HepG2 (cell line): ENCODE measurements around the gene PDPK1. TPM values are rescaled to one million over a fixed set of nuclear protein-coding genes. Genes with fewer than 3 reads are reported as not detected.

ENCODE experiments used
- ATAC-seq: fragments of 200-7000 bp; cut with Tn5 transposase; 3 replicates; pipeline ENCODE4 v1.9.1; 2020; ENCODE audit warnings: mild to moderate bottlenecking, moderate library complexity
- BruUV-seq: library from RNA; stranded (reverse); fragments of 400-500 nt; replicated peaks from 2 replicates; lab custom pipeline; 2021; lab: Mats Ljungman, UMichigan
- CTCF ChIA-PET: fragments of 300-600 bp; formaldehyde crosslinking; extraction: SDS; loops from one replicate; lab custom pipeline; 2021; ENCODE audit warnings: low total read pairs, inconsistent platforms, low intra/inter-chr PET ratio; lab: Yijun Ruan, JAX
- POLR2A ChIA-PET: fragments of 350-600 bp; sonication (Branson Sonifier 250); formaldehyde crosslinking; loops from one replicate; lab custom pipeline; 2020; ENCODE audit warnings: antibody characterized with exemption, inconsistent platforms; lab: Yijun Ruan, JAX
- DNase-seq: peaks from one replicate; pipeline ENCODE4 v3.0.0-alpha.2; 2015; ENCODE audit warnings: low spot score
- FAIRE-seq: peaks from 3 replicates; lab custom pipeline; 2011; peaks lifted over from hg19 to GRCh38; lab: Jason Lieb, UNC
- H2AFZ ChIP-seq: one replicate; pipeline ENCODE4 v1.6.1; 2011; ENCODE audit warnings: low read length, inconsistent platforms
- H3K27ac ChIP-seq: fragments of 300-600 bp; 3 replicates; pipeline ENCODE4 v1.8.0; 2011; ENCODE audit warnings: mixed run types, mild to moderate bottlenecking, mixed read lengths, low read length, inconsistent platforms; ENCODE audit not compliant: insufficient read depth; ENCODE audit errors: extremely low read length
- H3K27me3 ChIP-seq, 2 experiments: fragments of 200-600 bp in 1 of 2; 2 replicates in 1 of 2; 3 replicates in 1 of 2; pipeline versions ENCODE4 v1.6.0 to v1.8.0; 2011; ENCODE audit warnings: low read length in 2 of 2, mild to moderate bottlenecking in 2 of 2, moderate library complexity in 2 of 2, inconsistent platforms in 1 of 2; ENCODE audit not compliant: insufficient read depth in 2 of 2, control insufficient read depth in 1 of 2
- H3K36me3 ChIP-seq, 2 experiments: fragments of 200-600 bp in 1 of 2; replicated peaks in 1 of 2; 2 replicates in 1 of 2; 3 replicates in 1 of 2; pipeline versions ENCODE4 v1.5.1 to v1.8.0; 2011; ENCODE audit warnings: low read length in 2 of 2, inconsistent platforms in 1 of 2; ENCODE audit not compliant: insufficient read depth in 2 of 2, control insufficient read depth in 1 of 2
- H3K4me1 ChIP-seq: 2 replicates; pipeline ENCODE4 v1.5.1; 2012; ENCODE audit warnings: low read length, inconsistent platforms; ENCODE audit not compliant: insufficient read depth
- H3K4me2 ChIP-seq: 2 replicates; pipeline ENCODE4 v1.6.0; 2011; ENCODE audit warnings: low read depth, low read length, inconsistent platforms
- H3K4me3 ChIP-seq, 3 experiments: fragments of 200-600 bp in 1 of 3; sonication (generic), shearing (Covaris generic) in 1 of 3; replicated peaks in 1 of 3; 2 replicates each; pipeline ENCODE4 v1.5.1; 2011 to 2016; ENCODE audit warnings: low read length in 3 of 3, inconsistent platforms in 2 of 3, low read depth in 2 of 3, mild to moderate bottlenecking in 2 of 3, control low read depth in 1 of 3, mixed read lengths in 1 of 3; ENCODE audit not compliant: insufficient read depth in 1 of 3
- H3K79me2 ChIP-seq: one replicate; pipeline ENCODE4 v1.6.1; 2011; ENCODE audit warnings: low read length, inconsistent platforms; ENCODE audit not compliant: insufficient read depth
- H3K9ac ChIP-seq: 2 replicates; pipeline ENCODE4 v1.6.0; 2011; ENCODE audit warnings: mild to moderate bottlenecking, low read depth, low read length, inconsistent platforms; ENCODE audit not compliant: insufficient read depth
- H3K9me3 ChIP-seq: 2 replicates; pipeline ENCODE4 v1.5.1; 2012; ENCODE audit warnings: mild to moderate bottlenecking, low read length
- H4K20me1 ChIP-seq: 2 replicates; pipeline ENCODE4 v1.6.0; 2011; ENCODE audit warnings: inconsistent platforms, mild to moderate bottlenecking, low read length, moderate library complexity; ENCODE audit not compliant: insufficient read depth
- AGO2 ChIP-seq: fragments of 200-400 bp; formaldehyde crosslinking; optimal IDR thresholded peaks from 2 replicates; pipeline ENCODE3; 2017; ENCODE audit warnings: mild to moderate bottlenecking, low read depth, low read length, moderate library complexity
- AKAP8 ChIP-seq: sonication (generic); formaldehyde crosslinking; IDR thresholded peaks from 2 replicates; pipeline ENCODE4 v1.5.1; 2020; ENCODE audit warnings: mild to moderate bottlenecking, missing genetic modification reagents
- GABPB1 ChIP-seq: IDR thresholded peaks from 2 replicates; pipeline ENCODE4 v1.6.1; 2016; ENCODE audit warnings: mild to moderate bottlenecking, missing genetic modification reagents, moderate library complexity, missing compliant biosample characterization
- HDAC2 ChIP-seq: sonication (generic); formaldehyde crosslinking; IDR thresholded peaks from 2 replicates; pipeline ENCODE4 v1.4.0; 2020; ENCODE audit warnings: missing genetic modification reagents
- MIER2 ChIP-seq: IDR thresholded peaks from 2 replicates; pipeline ENCODE4 v1.6.1; 2016; ENCODE audit warnings: missing biosample characterization, missing genetic modification reagents
- PHF8 ChIP-seq: sonication (generic); formaldehyde crosslinking; IDR thresholded peaks from 2 replicates; pipeline ENCODE4 v1.5.0; 2020; ENCODE audit warnings: missing genetic modification reagents
- PRPF4 ChIP-seq: fragments of 200-400 bp; formaldehyde crosslinking; IDR thresholded peaks from 2 replicates; pipeline ENCODE4 v1.6.1; 2016; ENCODE audit warnings: low read length, low read depth; ENCODE audit not compliant: poor library complexity, severe bottlenecking
- RBFOX2 ChIP-seq: fragments of 200-400 bp; formaldehyde crosslinking; IDR thresholded peaks from 2 replicates; pipeline ENCODE4 v1.6.1; 2017; ENCODE audit warnings: low read depth, mild to moderate bottlenecking, low read length
- TBX3 ChIP-seq: fragments of 450-650 bp; IDR thresholded peaks from 2 replicates; pipeline ENCODE4 v1.6.1; 2017; ENCODE audit warnings: antibody characterized with exemption, mild to moderate bottlenecking, inconsistent platforms, borderline replicate concordance
- ZBTB38 ChIP-seq: sonication (generic); formaldehyde crosslinking; IDR thresholded peaks from 2 replicates; pipeline ENCODE4 v1.5.1; 2020; ENCODE audit warnings: mild to moderate bottlenecking, missing genetic modification reagents
- ZNF564 ChIP-seq: sonication (generic); formaldehyde crosslinking; IDR thresholded peaks from 2 replicates; pipeline ENCODE4 v1.8.1; 2023; ENCODE audit warnings: mild to moderate bottlenecking, missing genetic modification reagents
- WGBS: methylation state at CpG from one replicate; pipeline ENCODE4 v1.1.6; 2017; ENCODE audit warnings: low lambda C conversion rate; 5-methylcytosine and 5-hydroxymethylcytosine counted together
- in situ Hi-C: cut with HindIII; loops from 2 replicates; pipeline ENCODE4 v1.10.0; 2017; ENCODE audit warnings: low pct_unique_long_range_greater_than_20kb; ENCODE audit not compliant: extremely low pct_ligation_motif_present
- intact Hi-C: fragments of 100-400 bp; cut with micrococcal nuclease; formaldehyde crosslinking; loops from one replicate; pipeline ENCODE4 v1.10.0; 2022; ENCODE audit not compliant: unreplicated experiment
- polyA plus RNA-seq, 8 experiments: library from polyadenylated mRNA; depleted of rRNA in 3 of 8; stranded (reverse) in 7 of 8; unstranded in 1 of 8; fragments of >200 nt; fragmentation: Illumina TruSeq in 4 of 8; extraction: Trizol in 4 of 8; gene quantifications; 2 replicates each; pipeline versions ENCODE4 v1.2.1 to v1.2.3, GENCODE V29; 2011 to 2016; ENCODE audit warnings: low read depth in 4 of 8, missing spikeins in 1 of 8, mixed read lengths in 1 of 8; ENCODE audit not compliant: insufficient read depth in 1 of 8
- total RNA-seq, 5 experiments: library from RNA; depleted of rRNA; stranded (reverse); fragments of >200 nt; fragmentation: Illumina TruSeq; extraction: Trizol; gene quantifications; 2 replicates each; pipeline ENCODE4 v1.2.3, GENCODE V29; 2016; ENCODE audit warnings: low read depth in 1 of 5
- TF ChIP-seq, protein P1 (sequence below): IDR thresholded peaks from 2 replicates; pipeline ENCODE4 v1.6.1; 2018; ENCODE audit warnings: missing genetic modification reagents
- TF ChIP-seq, protein P2 (sequence below): sonication (generic); formaldehyde crosslinking; IDR thresholded peaks from 2 replicates; pipeline ENCODE4 v1.4.0; 2020; ENCODE audit warnings: low read depth, mild to moderate bottlenecking, missing genetic modification reagents
- TF ChIP-seq, protein P3 (sequence below): sonication (generic); formaldehyde crosslinking; IDR thresholded peaks from 2 replicates; pipeline ENCODE4 v1.9.0; 2022; ENCODE audit warnings: missing genetic modification reagents, mild to moderate bottlenecking, borderline replicate concordance
- TF ChIP-seq, protein P4 (sequence below): sonication (generic); formaldehyde crosslinking; IDR thresholded peaks from 2 replicates; pipeline ENCODE4 v1.4.0; 2020; ENCODE audit warnings: missing genetic modification reagents

PDPK1 gene
- total and polyA plus RNA-seq, 2 of the 13 experiments (the other 11 are each of a cell fraction or from before 2014, with no cell fraction given), result 59.6 to 129 TPM

DNA sequence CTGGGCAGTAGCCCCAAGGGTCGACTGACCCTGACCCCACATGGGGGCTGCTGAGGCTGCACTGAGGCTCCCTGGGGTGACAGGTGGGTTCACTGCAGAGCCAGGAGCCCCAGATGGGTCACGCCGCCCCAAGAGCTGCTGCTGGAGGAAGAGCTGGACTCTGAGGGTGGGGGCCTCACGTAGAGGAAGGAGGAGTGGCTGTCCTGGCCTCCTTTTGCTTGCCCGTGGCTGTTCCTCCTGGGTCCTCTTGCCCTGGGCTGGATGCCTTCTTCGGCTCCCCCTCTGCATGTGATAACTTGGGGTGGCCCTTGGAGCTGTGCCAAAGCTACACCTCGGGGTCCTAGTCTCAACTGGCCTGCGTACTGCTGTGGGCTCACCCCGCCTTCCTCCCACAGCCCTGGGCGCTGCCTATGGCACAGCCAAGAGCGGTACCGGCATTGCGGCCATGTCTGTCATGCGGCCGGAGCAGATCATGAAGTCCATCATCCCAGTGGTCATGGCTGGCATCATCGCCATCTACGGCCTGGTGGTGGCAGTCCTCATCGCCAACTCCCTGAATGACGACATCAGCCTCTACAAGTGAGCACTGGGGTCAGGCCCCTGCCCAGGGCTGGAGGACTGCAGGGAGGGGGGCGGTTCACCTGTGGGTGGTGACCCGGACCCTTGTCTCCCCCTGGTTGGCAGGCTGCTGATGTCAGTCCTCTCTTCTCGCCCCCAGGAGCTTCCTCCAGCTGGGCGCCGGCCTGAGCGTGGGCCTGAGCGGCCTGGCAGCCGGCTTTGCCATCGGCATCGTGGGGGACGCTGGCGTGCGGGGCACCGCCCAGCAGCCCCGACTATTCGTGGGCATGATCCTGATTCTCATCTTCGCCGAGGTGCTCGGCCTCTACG, 18.8 kb upstream of the PDPK1 start:
- no peak overlapping the region for H3K27ac ChIP-seq
- no peak overlapping the region for H3K9ac ChIP-seq
- H3K36me3 ChIP-seq, result peaks cover 4 to 21% of the 10 kb centered on the region in 2 experiments; a peak in 4 of 5 replicates
- ChIA-PET POLR2A (interaction anchor here (1.8 to 2.2 kb wide), 2 partner anchors 12 to 18 kb away, joined by 10 to 12 read pairs; partner anchors contain the start of genes CEMP1 and PDPK1), CTCF (no interaction called here)
- in situ Hi-C loops (no loop called here), intact Hi-C loops (no loop called here)
- DNase-seq (no peak), FAIRE-seq (no peak), ATAC-seq (no peak)
- H3K9me3 ChIP-seq, result no peaks in the 10 kb centered on the region
- peaks cover 52% of the 10 kb centered on the region for H4K20me1 ChIP-seq
- H3K4me1 ChIP-seq, result peaks cover 79% of the 10 kb centered on the region
- no TSS peak for BruUV-seq
- no peaks in the 10 kb centered on the region; a peak in 1 of 5 replicates for H3K27me3 ChIP-seq
- 95% methylated on average over 17 of the region's 39 CpGs for WGBS
- no peak overlapping the region for H3K4me2 ChIP-seq
- peaks cover 71% of the 10 kb centered on the region for H3K79me2 ChIP-seq
- no peak overlapping the region for H2AFZ ChIP-seq
- H3K4me3 ChIP-seq, result no peak overlapping the region
- TF ChIP-seq PHF8 (CRISPR knock-in tag) (no peak), ZBTB38 (0 out of 2 replicates have a peak, but pooled peaks have one; percentile 36), RBFOX2 (peak; percentile 62), AGO2 (peak; percentile 39), GABPB1 (CRISPR knock-in tag) (0 out of 2 replicates have a peak, but pooled peaks have one; percentile 21), AKAP8 (CRISPR knock-in tag) (0 out of 2 replicates have a peak, but pooled peaks have one; percentile 18), TBX3 (no peak), ZNF564 (CRISPR knock-in tag) (no peak), HDAC2 (CRISPR knock-in tag) (no peak), MIER2 (CRISPR knock-in tag) (no peak), PRPF4 (peak; percentile 22)
- TF ChIP-seq, protein P1, sequence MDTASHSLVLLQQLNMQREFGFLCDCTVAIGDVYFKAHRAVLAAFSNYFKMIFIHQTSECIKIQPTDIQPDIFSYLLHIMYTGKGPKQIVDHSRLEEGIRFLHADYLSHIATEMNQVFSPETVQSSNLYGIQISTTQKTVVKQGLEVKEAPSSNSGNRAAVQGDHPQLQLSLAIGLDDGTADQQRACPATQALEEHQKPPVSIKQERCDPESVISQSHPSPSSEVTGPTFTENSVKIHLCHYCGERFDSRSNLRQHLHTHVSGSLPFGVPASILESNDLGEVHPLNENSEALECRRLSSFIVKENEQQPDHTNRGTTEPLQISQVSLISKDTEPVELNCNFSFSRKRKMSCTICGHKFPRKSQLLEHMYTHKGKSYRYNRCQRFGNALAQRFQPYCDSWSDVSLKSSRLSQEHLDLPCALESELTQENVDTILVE, result no peak
- TF ChIP-seq, protein P2, sequence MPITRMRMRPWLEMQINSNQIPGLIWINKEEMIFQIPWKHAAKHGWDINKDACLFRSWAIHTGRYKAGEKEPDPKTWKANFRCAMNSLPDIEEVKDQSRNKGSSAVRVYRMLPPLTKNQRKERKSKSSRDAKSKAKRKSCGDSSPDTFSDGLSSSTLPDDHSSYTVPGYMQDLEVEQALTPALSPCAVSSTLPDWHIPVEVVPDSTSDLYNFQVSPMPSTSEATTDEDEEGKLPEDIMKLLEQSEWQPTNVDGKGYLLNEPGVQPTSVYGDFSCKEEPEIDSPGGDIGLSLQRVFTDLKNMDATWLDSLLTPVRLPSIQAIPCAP (CRISPR knock-in tag), result no peak
- TF ChIP-seq, protein P3, sequence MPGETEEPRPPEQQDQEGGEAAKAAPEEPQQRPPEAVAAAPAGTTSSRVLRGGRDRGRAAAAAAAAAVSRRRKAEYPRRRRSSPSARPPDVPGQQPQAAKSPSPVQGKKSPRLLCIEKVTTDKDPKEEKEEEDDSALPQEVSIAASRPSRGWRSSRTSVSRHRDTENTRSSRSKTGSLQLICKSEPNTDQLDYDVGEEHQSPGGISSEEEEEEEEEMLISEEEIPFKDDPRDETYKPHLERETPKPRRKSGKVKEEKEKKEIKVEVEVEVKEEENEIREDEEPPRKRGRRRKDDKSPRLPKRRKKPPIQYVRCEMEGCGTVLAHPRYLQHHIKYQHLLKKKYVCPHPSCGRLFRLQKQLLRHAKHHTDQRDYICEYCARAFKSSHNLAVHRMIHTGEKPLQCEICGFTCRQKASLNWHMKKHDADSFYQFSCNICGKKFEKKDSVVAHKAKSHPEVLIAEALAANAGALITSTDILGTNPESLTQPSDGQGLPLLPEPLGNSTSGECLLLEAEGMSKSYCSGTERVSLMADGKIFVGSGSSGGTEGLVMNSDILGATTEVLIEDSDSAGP, result peak; percentile 30; the same call in 1 of the 2 replicates
- TF ChIP-seq, protein P4, sequence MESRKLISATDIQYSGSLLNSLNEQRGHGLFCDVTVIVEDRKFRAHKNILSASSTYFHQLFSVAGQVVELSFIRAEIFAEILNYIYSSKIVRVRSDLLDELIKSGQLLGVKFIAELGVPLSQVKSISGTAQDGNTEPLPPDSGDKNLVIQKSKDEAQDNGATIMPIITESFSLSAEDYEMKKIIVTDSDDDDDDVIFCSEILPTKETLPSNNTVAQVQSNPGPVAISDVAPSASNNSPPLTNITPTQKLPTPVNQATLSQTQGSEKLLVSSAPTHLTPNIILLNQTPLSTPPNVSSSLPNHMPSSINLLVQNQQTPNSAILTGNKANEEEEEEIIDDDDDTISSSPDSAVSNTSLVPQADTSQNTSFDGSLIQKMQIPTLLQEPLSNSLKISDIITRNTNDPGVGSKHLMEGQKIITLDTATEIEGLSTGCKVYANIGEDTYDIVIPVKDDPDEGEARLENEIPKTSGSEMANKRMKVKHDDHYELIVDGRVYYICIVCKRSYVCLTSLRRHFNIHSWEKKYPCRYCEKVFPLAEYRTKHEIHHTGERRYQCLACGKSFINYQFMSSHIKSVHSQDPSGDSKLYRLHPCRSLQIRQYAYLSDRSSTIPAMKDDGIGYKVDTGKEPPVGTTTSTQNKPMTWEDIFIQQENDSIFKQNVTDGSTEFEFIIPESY (CRISPR knock-in tag), result peak; percentile 29; the same call in 1 of the 2 replicates
